HG03354 (cell line): Measurements from ENCODE around the gene PTTG1IP2.

Experiments
- ATAC-seq: cut with Tn5 transposase; IDR thresholded peaks from one replicate; pipeline ENCODE4 v1.9.1; 2021; ENCODE audit warnings: mild to moderate bottlenecking; ENCODE audit not compliant: unreplicated experiment, poor library complexity, severe bottlenecking

PTTG1IP2 gene

GRCh38 chr7:90474284-90475210 lies 5.1 kb downstream of the PTTG1IP2 start:
- no peak for ATAC-seq

GRCh38 chr7:90483251-90483650 lies 13.8 kb downstream of the PTTG1IP2 start:
- ATAC-seq, result no peak

GRCh38 chr7:90484706-90485105 lies 15.3 kb downstream of the PTTG1IP2 start:
- ATAC-seq, result no peak

- ATAC-seq, result no peak
These were observed 16.4 kb downstream of the PTTG1IP2 start for GRCh38 chr7:90485734-90486316.

GRCh38 chr7:90487808-90488207 lies 18.4 kb downstream of the PTTG1IP2 start:
- ATAC-seq, result no peak

- no peak for ATAC-seq
These were observed 18.8 kb downstream of the PTTG1IP2 start for GRCh38 chr7:90488220-90488619.

- ATAC-seq, result no peak
These were observed 22.8 kb downstream of the PTTG1IP2 start for GRCh38 chr7:90492250-90492649.

GRCh38 chr7:90495241-90495640 lies 25.8 kb downstream of the PTTG1IP2 start:
- no peak for ATAC-seq

- ATAC-seq, result no peak
These were observed 33.1 kb downstream of the PTTG1IP2 start for GRCh38 chr7:90502539-90502938.

- no peak for ATAC-seq
These were observed 33.9 kb downstream of the PTTG1IP2 start for GRCh38 chr7:90503367-90503766.

GRCh38 chr7:90507692-90508091 lies 38.3 kb downstream of the PTTG1IP2 start:
- ATAC-seq, result no peak

- ATAC-seq, result no peak
These were observed 42.3 kb downstream of the PTTG1IP2 start for GRCh38 chr7:90511776-90512175.

GRCh38 chr7:90512821-90513254 lies 43.4 kb downstream of the PTTG1IP2 start:
- ATAC-seq, result no peak

- ATAC-seq, result no peak
These were observed 46.8 kb downstream of the PTTG1IP2 start for GRCh38 chr7:90516257-90516656.

- no peak for ATAC-seq
These were observed 49.2 kb downstream of the PTTG1IP2 start for GRCh38 chr7:90518630-90519029.

GRCh38 chr7:90520484-90520883 lies 51.0 kb downstream of the PTTG1IP2 start:
- no peak for ATAC-seq

- ATAC-seq, result no peak
These were observed 60.8 kb downstream of the PTTG1IP2 start for GRCh38 chr7:90530263-90530662.

- ATAC-seq, result no peak
These were observed 62.9 kb downstream of the PTTG1IP2 start for GRCh38 chr7:90532231-90532929.

GRCh38 chr7:90536449-90536848 lies 67.0 kb downstream of the PTTG1IP2 start:
- peak; percentile 85 for ATAC-seq

GRCh38 chr7:90538405-90538804 lies 69.0 kb downstream of the PTTG1IP2 start:
- ATAC-seq, result no peak

GRCh38 chr7:90540406-90540805 lies 71.0 kb downstream of the PTTG1IP2 start:
- ATAC-seq, result no peak
